GM21737 (cell line): Measurements from ENCODE around the gene COBL.

ENCODE experiments used
- ATAC-seq: cut with Tn5 transposase; IDR thresholded peaks from one replicate; pipeline ENCODE4 v1.9.1; 2021; ENCODE audit warnings: mild to moderate bottlenecking, moderate library complexity; ENCODE audit not compliant: unreplicated experiment

COBL gene

DNA sequence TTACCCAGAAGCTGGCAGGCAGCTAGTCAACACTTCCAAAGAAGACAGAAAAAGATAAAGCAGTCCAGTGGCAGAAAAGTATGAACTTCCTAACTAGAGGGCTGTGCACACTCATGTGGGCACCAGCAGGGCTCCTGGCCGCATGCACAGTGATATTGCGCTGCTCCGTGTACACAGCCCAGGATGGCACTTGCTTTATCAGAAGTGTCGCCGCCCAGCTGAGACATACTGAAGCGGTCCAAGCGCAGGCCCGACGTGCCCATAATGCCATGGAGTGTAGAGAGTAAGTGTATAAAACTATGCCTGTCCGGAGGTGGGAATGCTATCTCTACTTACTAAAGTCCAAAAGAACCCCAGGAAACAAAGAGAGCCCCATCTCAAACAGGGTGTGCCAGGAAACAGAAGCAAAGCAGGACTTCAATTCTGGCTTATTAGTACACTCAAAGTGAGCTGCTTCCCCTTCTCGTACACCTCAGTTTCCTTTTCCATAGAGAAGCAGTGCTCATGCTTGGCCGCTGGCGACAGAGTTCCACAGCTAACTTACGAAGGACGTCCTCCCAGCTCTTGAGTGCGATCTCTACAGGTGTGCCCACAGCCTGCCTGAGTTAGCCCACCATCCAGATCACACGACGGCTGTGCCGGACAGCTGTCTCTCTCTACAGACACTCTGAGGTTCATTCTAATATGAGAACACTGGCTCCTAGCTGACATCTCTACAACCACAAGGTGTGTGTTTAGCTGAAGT is 234.3 kb downstream of the COBL start:
- no peak for ATAC-seq

DNA sequence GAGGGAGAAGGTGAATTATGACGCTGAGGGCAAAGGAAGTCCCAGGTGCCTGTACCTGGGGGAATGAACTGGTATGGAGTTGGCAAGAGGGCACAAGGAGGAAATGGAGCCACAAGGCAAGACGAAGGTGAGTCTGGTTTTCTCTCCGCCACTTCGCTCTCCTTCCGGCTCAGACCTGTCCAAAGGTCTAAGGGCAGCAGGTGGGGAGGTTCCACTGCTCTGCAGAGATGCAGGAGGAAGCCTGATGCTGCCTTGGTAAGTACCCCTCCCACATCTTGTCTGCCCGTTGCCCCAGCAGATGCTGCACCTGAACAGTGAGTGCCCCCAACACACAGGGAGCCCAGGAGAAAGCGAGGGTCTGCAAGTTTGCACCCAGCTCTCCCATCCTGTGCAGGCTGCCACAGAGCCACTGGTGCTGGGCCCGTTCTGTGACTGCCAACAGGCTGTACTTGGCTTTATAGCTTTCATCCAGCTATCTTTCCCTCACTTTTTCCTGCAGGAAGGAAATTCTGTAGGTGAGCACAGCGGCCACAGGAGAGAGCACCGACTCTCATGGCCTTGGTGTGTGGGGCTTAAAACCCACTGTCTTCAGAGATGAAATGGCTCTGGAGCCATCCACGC is 235.2 kb downstream of the COBL start:
- ATAC-seq: no peak

DNA sequence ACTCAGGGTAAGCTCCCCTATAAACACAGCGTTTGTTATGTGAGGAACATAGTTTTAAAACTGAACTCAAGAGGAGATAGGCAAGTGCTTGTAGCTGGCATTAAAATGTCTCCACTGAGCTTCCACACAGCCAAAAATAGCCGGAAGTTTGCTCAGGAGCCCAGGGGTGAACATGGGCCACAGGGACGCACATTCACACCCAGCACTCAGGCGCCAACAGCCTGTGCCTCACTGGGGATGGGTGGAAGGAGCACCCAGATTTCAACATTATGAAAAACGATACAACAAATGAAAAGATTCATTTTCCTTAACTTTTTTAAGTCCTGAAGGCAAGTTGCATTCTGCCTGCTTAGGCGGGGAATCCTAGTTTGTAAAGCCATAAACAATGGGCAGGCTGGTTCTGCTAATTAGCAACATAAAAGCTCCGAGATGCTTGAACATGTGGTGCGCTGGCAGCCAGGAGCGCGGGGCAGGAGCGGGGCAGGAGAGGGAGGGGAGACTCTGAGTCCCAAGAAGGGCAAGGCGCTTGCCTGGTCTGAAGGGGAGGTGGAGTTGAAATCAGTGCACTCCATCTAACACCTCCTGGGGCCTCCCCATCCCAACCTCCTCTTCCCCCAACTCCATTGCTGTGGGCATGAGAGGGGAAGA is 235.9 kb downstream of the COBL start:
- ATAC-seq: no peak

DNA sequence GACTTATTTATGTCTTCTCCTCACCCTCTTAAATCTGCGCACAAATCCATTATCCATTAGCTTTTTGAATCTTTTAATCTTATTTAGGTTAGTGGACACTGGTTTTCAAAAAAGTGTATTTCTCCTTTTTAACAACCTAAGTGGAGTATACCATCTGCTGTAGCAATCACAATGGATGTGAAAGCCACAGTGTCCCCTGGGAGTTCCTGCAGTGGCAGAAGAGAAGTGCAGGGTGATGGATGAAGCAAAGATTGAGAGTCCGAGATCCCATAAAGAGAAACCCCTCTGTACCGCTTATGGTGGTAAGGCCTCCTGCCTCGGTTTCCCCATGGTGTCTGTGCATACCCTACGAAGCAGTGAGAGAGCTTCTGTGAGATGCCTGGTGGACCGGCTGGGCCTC is 236.4 kb downstream of the COBL start:
- no peak for ATAC-seq

DNA sequence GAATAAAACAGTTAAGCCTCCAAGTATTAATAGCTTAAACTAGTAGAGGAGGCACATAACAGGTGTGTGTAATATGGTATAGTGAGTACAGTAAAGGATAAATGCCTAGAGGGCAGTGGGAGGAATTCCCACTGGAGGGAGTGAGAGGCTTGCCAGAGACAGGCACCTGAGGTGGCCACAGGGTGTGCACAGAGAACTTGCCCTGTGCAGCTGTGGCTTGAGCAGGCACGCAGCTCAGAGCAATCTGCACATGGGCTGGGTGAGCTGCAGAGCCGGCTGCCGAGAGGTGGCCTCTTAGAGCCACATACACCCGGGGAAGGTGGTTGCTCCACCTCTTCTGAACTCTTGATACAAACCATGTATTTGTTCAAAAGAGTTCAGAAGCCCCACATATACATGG is 237.1 kb downstream of the COBL start:
- ATAC-seq: no peak

DNA sequence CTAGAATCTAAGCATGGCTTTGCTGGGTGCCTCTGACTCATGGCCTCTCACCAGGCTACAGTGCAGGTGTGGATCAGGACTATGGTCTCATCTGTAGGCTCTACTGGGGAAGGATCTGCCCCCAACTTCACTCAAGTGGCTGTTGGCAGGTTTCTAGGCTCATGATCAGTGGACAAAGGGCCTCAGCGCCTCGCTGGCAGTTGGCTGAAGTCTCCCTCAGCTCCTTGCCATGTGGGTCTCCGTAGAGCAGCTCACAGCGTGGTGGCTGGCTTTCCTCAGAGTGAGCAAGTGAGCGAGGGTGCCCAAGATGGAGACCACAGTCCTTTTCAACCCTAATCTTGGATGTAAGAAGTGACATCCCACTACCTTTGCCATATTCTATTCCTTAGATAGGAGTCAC is 238.0 kb downstream of the COBL start:
- no peak for ATAC-seq

DNA sequence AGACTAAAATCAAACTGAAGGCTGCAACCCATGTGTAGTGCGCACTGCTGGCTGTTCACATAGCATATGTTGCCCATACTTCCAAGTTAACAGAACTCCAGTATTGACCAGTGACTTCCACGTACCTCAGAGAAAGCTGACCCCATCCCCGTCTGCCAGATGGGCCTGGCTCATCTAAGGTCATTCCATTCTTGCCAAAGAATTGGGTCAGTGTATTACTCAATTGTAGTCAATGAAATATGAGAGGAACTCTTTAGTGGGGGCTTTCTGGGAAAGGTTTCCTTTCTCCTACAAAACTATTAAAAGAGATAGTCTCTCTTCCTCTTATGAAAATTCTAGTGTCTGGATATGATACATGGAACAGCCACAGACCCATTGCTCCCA is 238.6 kb downstream of the COBL start:
- no peak for ATAC-seq

DNA sequence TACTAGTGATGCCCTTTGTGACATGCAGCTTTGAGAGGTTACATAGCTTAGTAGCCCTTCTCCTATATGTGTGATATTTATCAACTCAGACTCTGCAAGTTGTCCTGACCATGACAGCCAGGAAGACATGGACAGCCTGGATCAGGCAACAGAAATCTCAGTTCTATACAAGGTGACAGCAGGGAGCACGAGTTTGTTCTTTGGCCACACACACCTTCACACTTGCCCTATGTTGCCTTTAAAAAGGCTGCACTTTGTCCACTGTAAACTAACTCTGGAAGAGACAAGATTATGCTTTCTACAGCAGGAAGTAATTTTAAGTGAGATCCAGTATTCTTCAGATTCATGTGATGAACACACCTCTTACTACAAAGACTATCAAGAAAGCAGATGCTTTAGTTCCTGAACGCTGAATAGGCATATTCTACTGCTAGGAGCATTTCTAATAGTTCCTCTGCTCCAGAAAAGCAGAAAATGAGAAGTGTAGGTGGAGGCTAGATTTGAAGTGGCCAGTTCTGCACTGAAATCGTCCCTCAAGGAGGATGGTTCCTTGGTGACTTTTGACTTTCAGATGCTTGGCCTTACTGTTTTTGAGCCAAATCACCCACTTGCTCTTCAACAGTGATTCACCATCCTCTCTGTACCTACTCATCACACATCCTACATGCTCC is 239.2 kb downstream of the COBL start:
- ATAC-seq: no peak

DNA sequence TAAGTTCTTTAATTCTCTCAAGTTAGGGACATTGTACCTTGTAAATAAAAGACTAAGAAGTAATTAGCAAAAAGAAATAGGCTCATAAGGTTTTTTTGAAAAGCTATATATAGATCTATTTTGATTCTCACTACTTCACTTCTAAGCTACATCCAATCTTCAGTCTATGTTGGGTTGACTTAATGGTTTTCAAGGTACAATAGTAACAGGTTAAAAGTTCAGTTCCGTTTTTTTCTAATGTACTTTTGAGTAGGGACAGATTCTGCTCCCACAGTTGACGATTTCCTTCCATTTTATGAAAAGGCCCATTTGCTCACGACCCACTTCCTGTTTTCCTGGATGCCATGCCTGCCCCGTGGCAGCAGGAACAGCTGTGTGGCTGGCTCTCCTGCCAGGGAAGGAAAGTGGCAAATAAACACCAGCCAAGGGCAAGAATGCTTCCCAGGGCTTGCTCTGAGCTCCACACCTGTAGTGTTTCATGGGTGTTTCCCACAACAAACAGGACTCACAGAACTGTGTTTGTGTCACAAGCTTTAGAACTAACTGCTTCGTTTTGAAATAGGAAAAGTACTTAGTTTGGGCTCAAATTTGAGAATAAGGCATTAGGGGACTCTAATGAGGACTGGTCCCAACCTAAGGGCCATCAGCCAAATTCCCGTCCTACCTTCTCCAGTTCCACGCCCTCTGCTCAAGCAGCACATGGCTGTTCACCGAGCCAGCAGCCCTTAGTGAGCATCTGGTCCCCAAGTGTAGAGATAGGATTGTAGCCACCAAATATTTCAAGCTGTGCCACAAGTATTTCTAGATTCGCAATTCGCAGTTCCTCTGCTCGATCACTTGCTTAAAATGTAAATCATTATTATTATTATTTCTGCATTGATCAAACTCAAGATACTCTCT is 240.7 kb downstream of the COBL start:
- ATAC-seq: no peak

DNA sequence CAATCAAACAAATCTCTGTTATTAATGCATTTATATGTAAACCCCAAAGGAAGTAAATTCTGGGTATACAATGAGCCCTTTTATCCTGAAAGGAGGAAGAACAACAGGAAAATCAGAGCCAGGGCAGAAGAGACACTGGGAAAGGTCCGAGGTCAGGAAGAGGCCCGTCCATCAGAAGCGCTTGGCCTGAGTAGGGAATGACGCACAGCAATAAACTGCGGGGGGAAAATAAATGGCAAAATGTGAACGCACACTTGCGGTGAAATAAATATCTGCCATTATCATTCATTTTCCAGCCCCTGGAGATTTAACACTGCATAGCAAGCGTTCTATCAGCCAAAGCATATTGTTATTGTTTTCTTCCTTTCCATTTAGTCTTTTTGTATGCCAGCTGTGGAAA is 243.4 kb downstream of the COBL start:
- ATAC-seq: no peak

DNA sequence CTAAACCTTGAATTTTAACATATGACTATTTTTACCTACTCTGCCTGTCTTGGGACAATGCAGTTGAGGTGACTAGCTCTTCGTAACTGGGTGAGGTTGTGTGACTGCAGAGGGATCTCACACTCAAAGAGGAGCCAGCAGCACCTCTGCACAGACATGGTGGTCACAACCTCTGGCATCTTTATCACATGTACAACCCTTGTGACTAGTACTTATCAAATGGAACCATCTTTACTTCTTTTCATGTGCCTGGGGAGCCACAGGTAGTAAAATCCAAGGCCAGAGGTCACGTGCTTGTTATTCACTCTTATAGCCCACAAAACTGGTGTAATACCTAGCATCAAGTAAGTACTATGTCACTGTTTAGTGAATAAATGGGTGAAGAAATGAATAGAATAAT is 244.3 kb downstream of the COBL start:
- no peak for ATAC-seq

DNA sequence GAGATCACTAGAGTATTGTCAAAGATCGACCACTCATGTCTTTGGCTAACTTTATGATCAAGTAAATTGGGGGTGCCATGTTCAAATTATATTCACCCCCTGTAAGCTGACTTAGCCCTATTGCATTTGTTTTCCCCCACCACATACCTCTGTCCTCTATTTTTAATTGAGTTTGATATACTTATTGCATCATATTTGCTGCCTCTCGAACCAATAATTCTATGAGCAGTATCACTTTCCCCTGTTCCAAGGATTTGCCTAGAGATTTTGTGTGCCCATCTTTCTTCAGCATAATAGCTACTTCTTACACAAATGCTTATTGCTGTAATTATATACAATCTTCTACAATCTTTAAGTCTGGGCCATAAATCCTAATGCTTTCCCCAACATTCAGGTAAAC is 245.2 kb downstream of the COBL start:
- no peak for ATAC-seq

DNA sequence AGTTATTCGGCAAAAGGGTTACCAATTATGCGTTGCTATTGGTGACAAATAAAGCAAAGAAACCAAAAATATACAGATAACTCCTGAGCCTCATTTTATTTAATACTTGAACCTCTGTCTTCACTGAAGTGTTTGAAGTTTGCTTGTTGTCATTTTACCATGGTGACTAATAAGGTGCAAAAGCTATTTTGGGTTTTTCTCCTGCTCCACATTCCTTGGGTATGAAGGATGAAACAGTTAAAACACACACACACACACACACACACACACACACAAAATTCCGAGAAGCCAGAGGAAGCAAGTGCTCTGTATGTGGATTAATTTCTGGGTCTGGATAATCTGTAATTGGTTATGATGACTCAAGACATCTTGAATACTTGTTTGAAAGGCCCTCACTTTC is 246.5 kb downstream of the COBL start:
- ATAC-seq: no peak

DNA sequence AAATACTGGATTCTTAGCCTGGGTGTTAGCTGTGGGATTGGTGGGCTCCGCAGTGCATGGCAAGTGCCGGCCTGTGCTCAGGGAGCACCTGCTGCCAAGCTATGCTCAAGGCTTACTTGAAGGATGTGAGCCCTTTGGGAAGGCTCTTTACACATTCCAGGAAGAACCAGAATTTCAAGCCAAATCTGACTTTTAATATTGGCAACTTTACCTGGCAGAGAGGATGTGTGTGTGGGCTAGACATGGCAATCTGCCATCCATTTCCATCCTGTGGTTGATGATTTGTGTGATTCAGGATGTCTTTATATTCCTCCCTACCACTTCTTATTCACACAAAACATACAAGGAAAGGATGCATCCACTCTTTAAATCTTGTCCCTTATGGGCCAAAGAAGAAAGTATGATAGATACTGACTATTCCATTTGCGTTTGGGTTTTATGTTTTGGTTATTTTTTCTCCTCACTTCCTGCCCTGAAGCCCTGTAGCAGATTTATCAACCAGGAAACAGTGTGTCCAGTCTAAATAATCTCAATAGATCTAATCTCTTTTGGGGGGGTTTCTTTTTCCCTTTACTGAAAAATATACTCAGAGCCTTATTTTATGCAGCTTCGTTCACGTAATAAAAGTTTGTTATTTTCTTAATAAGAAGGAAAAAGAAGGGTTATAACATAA is 247.1 kb downstream of the COBL start:
- ATAC-seq: no peak

DNA sequence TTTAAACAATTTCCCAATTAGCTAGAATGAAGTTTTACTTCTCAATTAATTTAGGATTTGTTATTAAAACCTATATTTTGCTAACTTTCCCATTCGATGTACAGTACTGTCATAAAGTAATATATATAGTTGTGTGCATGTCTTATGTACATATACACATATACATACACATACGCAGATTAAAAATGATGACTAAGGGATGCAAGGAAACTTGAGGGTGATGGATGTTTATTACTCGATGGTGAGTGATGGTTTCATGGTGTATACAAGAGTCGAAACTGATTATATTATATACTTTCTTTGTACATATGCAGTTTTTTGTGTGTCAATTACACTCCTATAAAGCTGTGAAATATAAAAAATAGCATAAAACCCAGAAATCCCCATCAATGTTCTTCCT is 248.2 kb downstream of the COBL start:
- no peak for ATAC-seq

DNA sequence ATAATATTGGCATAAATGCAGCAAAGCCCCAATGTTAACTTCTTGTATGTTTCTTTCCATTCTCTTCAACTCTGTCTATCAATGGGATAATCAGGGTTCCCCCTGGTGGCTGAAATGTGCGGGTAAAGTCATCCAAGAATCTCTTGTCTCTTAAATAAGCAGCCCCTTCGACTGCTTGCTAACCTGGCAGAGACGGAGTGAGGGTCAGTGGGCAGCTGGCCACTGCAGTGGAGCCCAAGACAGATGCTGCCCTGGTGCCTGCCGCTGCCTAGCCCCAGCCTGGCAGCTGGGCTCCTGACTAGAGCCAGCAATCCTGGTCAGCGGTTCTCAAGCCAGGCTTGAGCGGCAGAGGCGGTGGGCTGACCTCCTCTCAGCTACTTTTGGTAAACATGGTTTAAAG is 248.9 kb downstream of the COBL start:
- no peak for ATAC-seq

DNA sequence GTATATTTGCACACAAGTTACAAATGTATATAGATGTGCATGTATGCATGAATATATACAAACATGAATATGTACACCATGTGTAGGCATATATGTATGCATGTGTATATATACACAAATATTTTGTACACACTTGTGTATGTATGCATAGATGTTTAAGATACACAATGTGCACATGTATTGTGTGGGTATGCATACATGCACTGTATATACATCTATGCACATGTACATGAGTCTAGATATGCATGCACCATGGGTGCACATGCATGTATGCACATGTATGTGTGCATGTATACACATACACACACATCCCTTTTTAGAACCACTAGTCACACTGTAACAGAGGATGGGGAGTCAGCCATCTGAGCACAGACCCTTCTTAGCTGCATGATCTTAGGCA is 249.4 kb downstream of the COBL start:
- ATAC-seq: no peak

DNA sequence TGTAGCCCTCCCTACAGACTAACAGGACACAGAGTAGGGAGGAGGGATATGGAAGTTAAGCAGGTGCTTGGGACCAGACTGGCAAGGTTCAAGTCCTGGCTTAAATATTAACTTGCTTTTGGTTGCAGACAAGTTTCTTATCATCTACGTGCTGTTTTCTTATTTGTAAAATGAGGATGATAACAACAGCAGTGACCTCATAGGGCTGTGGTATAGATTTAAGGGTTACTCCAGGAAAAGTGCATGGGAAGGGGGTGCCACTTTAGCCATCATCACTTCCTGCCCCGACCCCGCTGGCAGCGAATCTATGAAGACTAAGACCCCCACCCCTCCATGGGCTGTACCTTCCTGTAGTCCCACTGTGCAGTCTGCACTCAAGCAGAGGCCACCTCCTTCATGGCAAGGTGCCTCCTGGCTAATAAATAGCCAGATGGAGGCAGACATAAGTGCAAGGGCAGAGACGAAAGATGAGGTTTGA is 250.2 kb downstream of the COBL start:
- no peak for ATAC-seq

DNA sequence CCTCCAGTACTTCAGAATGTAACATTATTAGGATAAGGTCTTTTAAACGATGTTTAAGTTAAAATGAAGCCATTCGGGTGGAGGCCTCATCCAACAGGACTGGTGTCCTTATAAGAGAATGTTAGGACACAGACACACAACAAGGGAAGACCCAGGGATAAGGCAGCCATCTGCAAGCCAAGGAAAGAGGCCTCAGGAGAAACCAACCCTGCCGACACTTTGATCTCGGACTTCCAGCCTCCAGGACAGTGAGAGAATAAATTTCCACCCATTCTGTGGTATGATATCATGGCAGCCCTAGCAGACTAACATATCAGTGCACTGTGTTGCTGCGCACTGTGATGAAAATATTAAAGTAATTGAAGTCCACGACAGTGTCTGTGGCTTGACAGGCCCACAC is 250.8 kb downstream of the COBL start:
- no peak for ATAC-seq

DNA sequence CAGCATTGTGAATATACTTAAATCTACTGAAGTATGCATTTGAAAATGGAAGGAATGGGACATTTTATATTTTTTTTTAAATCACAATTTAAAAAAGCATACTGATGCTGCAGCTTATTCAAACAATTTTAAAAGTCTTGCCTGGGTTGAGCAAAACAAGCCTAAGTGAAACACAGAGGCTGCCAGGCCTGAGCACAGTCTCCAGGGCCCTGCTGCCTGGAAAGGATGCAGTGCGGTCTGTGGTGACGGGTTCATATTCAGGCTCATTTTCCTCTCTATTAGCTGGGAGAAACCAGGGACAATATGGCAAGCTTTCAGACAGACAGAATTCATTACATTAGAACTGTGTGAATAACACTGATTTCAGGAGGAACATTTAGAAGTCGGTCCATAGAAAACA is 251.9 kb downstream of the COBL start:
- ATAC-seq: no peak
